Astrocyte (in vitro differentiated cells and primary cell): ENCODE results near the gene UBA52. TPM values are rescaled to one million over a fixed set of nuclear protein-coding genes. Genes with fewer than 3 reads are reported as not detected.

ENCODE experiments used
- DNase-seq: peaks from one replicate; pipeline ENCODE4 v3.0.0-alpha.2; 2010; ENCODE audit warnings: low read depth
- FAIRE-seq: peaks from 2 replicates; lab custom pipeline; 2011; peaks lifted over from hg19 to GRCh38; lab: Jason Lieb, UNC
- H2AFZ ChIP-seq: 2 replicates; pipeline ENCODE4 v1.6.0; 2012; ENCODE audit warnings: low read depth, low read length, inconsistent platforms
- H3K27ac ChIP-seq: 2 replicates; pipeline ENCODE4 v1.5.1; 2011; ENCODE audit warnings: low read depth, low read length, inconsistent platforms
- H3K27me3 ChIP-seq: 2 replicates; pipeline ENCODE4 v1.6.0; 2011; ENCODE audit warnings: low read length, inconsistent platforms; ENCODE audit not compliant: insufficient read depth
- H3K36me3 ChIP-seq: 2 replicates; pipeline ENCODE4 v1.5.1; 2011; ENCODE audit warnings: low read length, inconsistent platforms; ENCODE audit not compliant: insufficient read depth
- H3K4me1 ChIP-seq: 2 replicates; pipeline ENCODE4 v1.5.1; 2011; ENCODE audit warnings: low read length, inconsistent platforms; ENCODE audit not compliant: insufficient read depth
- H3K4me2 ChIP-seq: 2 replicates; pipeline ENCODE4 v1.6.0; 2012; ENCODE audit warnings: low read length, inconsistent platforms
- H3K4me3 ChIP-seq: 2 replicates; pipeline ENCODE4 v1.5.1; 2011; ENCODE audit warnings: low read depth, mild to moderate bottlenecking, low read length, inconsistent platforms; ENCODE audit not compliant: insufficient read depth
- H3K79me2 ChIP-seq: 2 replicates; pipeline ENCODE4 v1.6.0; 2012; ENCODE audit warnings: mild to moderate bottlenecking, low read length, inconsistent platforms; ENCODE audit not compliant: insufficient read depth
- H3K9ac ChIP-seq: 2 replicates; pipeline ENCODE4 v1.6.0; 2012; ENCODE audit warnings: mild to moderate bottlenecking, low read length, inconsistent platforms
- H3K9me3 ChIP-seq: 2 replicates; pipeline ENCODE4 v1.5.1; 2012; ENCODE audit warnings: low read depth, mild to moderate bottlenecking, low read length, inconsistent platforms; ENCODE audit not compliant: insufficient read depth
- H4K20me1 ChIP-seq: 2 replicates; pipeline ENCODE4 v1.6.0; 2012; ENCODE audit warnings: low read length, inconsistent platforms; ENCODE audit not compliant: insufficient read depth
- H3K27ac Mint-ChIP-seq: one replicate; pipeline ENCODE4 v1.8.0; 2021; ENCODE audit warnings: mild to moderate bottlenecking, mixed read lengths; ENCODE audit not compliant: unreplicated experiment
- H3K27me3 Mint-ChIP-seq: one replicate; pipeline ENCODE4 v1.8.0; 2021; ENCODE audit warnings: low read depth, mixed read lengths; ENCODE audit not compliant: unreplicated experiment
- H3K36me3 Mint-ChIP-seq: one replicate; pipeline ENCODE4 v1.8.0; 2021; ENCODE audit warnings: low read depth, mixed read lengths; ENCODE audit not compliant: unreplicated experiment
- H3K4me1 Mint-ChIP-seq: one replicate; pipeline ENCODE4 v1.8.0; 2021; ENCODE audit warnings: low read depth, mixed read lengths; ENCODE audit not compliant: unreplicated experiment
- H3K4me3 Mint-ChIP-seq: one replicate; pipeline ENCODE4 v1.8.0; 2021; ENCODE audit warnings: mild to moderate bottlenecking, moderate library complexity, mixed read lengths; ENCODE audit not compliant: unreplicated experiment
- H3K9me3 Mint-ChIP-seq: one replicate; pipeline ENCODE4 v1.8.0; 2021; ENCODE audit warnings: mild to moderate bottlenecking, mixed read lengths; ENCODE audit not compliant: unreplicated experiment
- EZH2 ChIP-seq: IDR thresholded peaks from 2 replicates; pipeline ENCODE4 v1.6.1; 2012; ENCODE audit warnings: mild to moderate bottlenecking, low read length, inconsistent platforms; ENCODE audit not compliant: insufficient read depth
- total RNA-seq: library from RNA; stranded (reverse); gene quantifications from 2 replicates; pipeline ENCODE4 v1.2.1, GENCODE V29; 2021
- TF ChIP-seq, protein P1 (sequence below): IDR thresholded peaks from 2 replicates; pipeline ENCODE4 v1.5.1; 2011; ENCODE audit warnings: low read depth, mild to moderate bottlenecking, inconsistent platforms, low read length, moderate library complexity; ENCODE audit not compliant: insufficient read depth

The UBA52 gene
- total RNA-seq, 1 donor from 2014 or later: 1,287 TPM

DNA sequence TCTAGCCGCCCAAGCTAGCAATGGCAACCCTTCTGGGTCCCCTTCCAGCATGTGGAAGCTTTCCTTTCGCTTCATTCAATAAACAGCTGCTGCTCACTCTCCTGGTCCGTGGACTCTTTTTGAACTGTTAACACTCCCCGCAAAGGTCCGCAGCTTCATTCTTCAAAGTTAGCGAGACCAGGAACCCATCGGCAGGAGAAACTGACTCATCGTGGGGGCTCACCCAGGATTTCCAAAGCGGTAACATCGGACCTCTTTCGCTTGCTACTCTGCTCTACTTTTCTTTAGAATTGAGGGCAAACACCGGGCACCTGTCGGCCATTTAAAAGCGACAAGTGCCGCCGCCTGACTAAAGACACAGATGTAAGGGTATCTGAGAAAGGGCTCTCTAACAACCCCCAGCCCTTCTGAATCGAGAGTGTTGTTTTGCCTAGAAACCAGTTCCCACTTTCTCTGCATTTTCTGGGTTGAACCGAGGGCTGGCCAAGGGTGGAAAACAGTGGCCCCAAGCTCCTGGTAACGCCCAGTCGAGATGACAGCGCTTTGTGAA lies 5.8 kb downstream of the UBA52 start:
- Histone ChIP-seq H3K27ac (no peak overlapping the region), H3K4me2 (no peak overlapping the region), H3K36me3 (peaks cover 27% of the 10 kb centered on the region), H2AFZ (no peak overlapping the region), H4K20me1 (peaks cover 50% of the 10 kb centered on the region), H3K9me3 (no peaks in the 10 kb centered on the region), H3K27me3 (no peaks in the 10 kb centered on the region), H3K4me1 (peaks cover 12% of the 10 kb centered on the region), H3K9ac (no peak overlapping the region), H3K4me3 (no peak overlapping the region), H3K79me2 (peaks cover 28% of the 10 kb centered on the region)
- FAIRE-seq (no peak), DNase-seq (no peak)
- no peak overlapping the region for H3K27ac Mint-ChIP-seq
- no peaks in the 10 kb centered on the region for H3K27me3 Mint-ChIP-seq
- H3K9me3 Mint-ChIP-seq: no peaks in the 10 kb centered on the region
- peaks cover 12% of the 10 kb centered on the region for H3K4me1 Mint-ChIP-seq
- no peak for TF ChIP-seq EZH2
- TF ChIP-seq, protein P1, sequence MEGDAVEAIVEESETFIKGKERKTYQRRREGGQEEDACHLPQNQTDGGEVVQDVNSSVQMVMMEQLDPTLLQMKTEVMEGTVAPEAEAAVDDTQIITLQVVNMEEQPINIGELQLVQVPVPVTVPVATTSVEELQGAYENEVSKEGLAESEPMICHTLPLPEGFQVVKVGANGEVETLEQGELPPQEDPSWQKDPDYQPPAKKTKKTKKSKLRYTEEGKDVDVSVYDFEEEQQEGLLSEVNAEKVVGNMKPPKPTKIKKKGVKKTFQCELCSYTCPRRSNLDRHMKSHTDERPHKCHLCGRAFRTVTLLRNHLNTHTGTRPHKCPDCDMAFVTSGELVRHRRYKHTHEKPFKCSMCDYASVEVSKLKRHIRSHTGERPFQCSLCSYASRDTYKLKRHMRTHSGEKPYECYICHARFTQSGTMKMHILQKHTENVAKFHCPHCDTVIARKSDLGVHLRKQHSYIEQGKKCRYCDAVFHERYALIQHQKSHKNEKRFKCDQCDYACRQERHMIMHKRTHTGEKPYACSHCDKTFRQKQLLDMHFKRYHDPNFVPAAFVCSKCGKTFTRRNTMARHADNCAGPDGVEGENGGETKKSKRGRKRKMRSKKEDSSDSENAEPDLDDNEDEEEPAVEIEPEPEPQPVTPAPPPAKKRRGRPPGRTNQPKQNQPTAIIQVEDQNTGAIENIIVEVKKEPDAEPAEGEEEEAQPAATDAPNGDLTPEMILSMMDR: no peak
- H3K36me3 Mint-ChIP-seq: peaks cover 25% of the 10 kb centered on the region
- H3K4me3 Mint-ChIP-seq: no peak overlapping the region

DNA sequence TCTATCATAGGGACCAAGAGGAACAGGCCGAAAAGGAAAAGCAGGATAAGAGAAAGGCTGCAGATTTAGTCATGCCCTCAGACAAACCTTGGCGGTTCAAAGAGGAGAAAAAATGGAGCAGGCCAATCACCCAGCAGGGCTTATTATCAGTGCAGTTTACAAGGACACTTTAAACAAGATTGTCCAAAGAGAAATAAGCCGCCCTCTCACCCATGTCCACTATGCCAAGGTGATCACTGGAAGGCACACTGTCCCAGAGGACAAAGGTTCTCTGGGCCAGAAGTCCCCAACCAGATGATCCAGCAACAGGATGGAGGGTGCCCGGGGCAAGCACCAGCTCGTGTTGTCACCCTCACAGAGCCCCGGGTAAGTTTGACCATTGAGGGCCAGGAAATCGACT lies 8.7 kb downstream of the UBA52 start:
- Mint-ChIP-seq H3K9me3 (no peaks in the 10 kb centered on the region), H3K36me3 (peaks cover 6% of the 10 kb centered on the region), H3K27me3 (peaks cover 5% of the 10 kb centered on the region), H3K27ac (no peak overlapping the region), H3K4me1 (no peaks in the 10 kb centered on the region), H3K4me3 (no peak overlapping the region)
- Histone ChIP-seq H4K20me1 (peaks cover 21% of the 10 kb centered on the region), H3K36me3 (peaks cover 14% of the 10 kb centered on the region), H3K79me2 (peaks cover under 1% of the 10 kb centered on the region), H3K4me1 (no peaks in the 10 kb centered on the region), H3K27ac (no peak overlapping the region), H3K4me3 (no peak overlapping the region), H2AFZ (no peak overlapping the region), H3K27me3 (no peaks in the 10 kb centered on the region), H3K4me2 (no peak overlapping the region), H3K9me3 (no peaks in the 10 kb centered on the region), H3K9ac (no peak overlapping the region)
- FAIRE-seq: no peak
- TF ChIP-seq EZH2: no peak
- TF ChIP-seq, protein P1: no peak
- DNase-seq: no peak

DNA sequence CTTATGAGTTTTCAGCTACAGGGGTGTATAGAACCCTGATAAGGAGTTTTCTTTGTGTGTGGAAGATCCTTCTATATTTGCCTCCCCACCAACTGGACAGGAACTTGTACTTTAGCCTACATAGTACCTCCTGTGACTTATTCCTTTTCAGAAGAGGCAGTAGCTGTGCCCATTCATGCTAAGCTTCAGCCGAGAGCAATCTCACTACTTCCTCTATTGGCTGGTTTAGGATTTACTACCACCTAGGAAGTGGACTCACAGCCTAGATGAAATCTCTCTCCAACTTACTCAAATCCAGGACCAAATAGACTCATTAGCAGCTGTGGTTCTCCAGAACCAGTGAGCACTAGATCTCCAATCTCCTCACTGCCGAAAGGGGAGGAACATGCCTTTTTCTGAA lies 14.6 kb downstream of the UBA52 start:
- FAIRE-seq: no peak
- DNase-seq: no peak
- H3K36me3 ChIP-seq: no peaks in the 10 kb centered on the region
- no peak for TF ChIP-seq EZH2
- TF ChIP-seq, protein P1: no peak
- no peak overlapping the region for H3K4me3 Mint-ChIP-seq
- H3K36me3 Mint-ChIP-seq: no peaks in the 10 kb centered on the region
- peaks cover 10% of the 10 kb centered on the region for H3K4me1 ChIP-seq
- peaks cover 5% of the 10 kb centered on the region for H3K27me3 Mint-ChIP-seq
- peaks cover 12% of the 10 kb centered on the region for H4K20me1 ChIP-seq
- H3K27me3 ChIP-seq: no peaks in the 10 kb centered on the region
- H3K9me3 ChIP-seq: no peaks in the 10 kb centered on the region
- H3K9ac ChIP-seq: no peak overlapping the region
- no peaks in the 10 kb centered on the region for H3K9me3 Mint-ChIP-seq
- H2AFZ ChIP-seq: no peak overlapping the region
- no peak overlapping the region for H3K4me3 ChIP-seq
- H3K4me2 ChIP-seq: no peak overlapping the region
- H3K27ac Mint-ChIP-seq: no peak overlapping the region
- H3K27ac ChIP-seq: no peak overlapping the region
- H3K4me1 Mint-ChIP-seq: peaks cover 6% of the 10 kb centered on the region
- no peaks in the 10 kb centered on the region for H3K79me2 ChIP-seq
